NCI-H69 (cell line): Measurements from ENCODE around the gene G0S2.
"Not testable (repeated sequence)": the region's sequence is repeated elsewhere in the genome, so short reads cannot be mapped to it uniquely, and the experiment has no call there.

Source experiments
- DNase-seq: peaks from one replicate; lab custom pipeline; 2025; lab: John Stamatoyannopoulos, UW

The G0S2 gene

GRCh38 chr1:209678981-209679539, 3.8 kb downstream of the G0S2 start:
- no peak for DNase-seq

- DNase-seq: no peak
Measured at GRCh38 chr1:209685821-209686220, 10.6 kb downstream of the G0S2 start.

- DNase-seq: no peak
Measured at GRCh38 chr1:209686322-209686721, 11.1 kb downstream of the G0S2 start.

- no peak for DNase-seq
Measured at GRCh38 chr1:209688746-209689234, 13.6 kb downstream of the G0S2 start.

- DNase-seq: peak; percentile 38
Measured at GRCh38 chr1:209689477-209689876, 14.3 kb downstream of the G0S2 start.

GRCh38 chr1:209691237-209691636, 16.0 kb downstream of the G0S2 start:
- no peak for DNase-seq

- no peak for DNase-seq
Measured at GRCh38 chr1:209692296-209692695, 17.1 kb downstream of the G0S2 start.

- DNase-seq: peak; percentile 78
Measured at GRCh38 chr1:209692745-209693504, 17.7 kb downstream of the G0S2 start.

- no peak for DNase-seq
Measured at GRCh38 chr1:209696673-209697072, 21.5 kb downstream of the G0S2 start.

- no peak for DNase-seq
Measured at GRCh38 chr1:209697126-209697525, 21.9 kb downstream of the G0S2 start.

GRCh38 chr1:209700686-209701085, 25.5 kb downstream of the G0S2 start:
- not testable (repeated sequence) for DNase-seq

- DNase-seq: no peak
Measured at GRCh38 chr1:209702832-209703231, 27.6 kb downstream of the G0S2 start.

- no peak for DNase-seq
Measured at GRCh38 chr1:209703834-209704504, 28.8 kb downstream of the G0S2 start.

GRCh38 chr1:209704584-209704983, 29.4 kb downstream of the G0S2 start, which contains the start of gene HSD11B1:
HSD11B1 (plus strand) TSS chr1:209704846; CDS start chr1:209704943, 97 bp downstream.
- no peak for DNase-seq

GRCh38 chr1:209705033-209705598, 29.9 kb downstream of the G0S2 start:
- no peak for DNase-seq

- DNase-seq: no peak
Measured at GRCh38 chr1:209706622-209707021, 31.4 kb downstream of the G0S2 start.

- DNase-seq: no peak
Measured at GRCh38 chr1:209707308-209707707, 32.1 kb downstream of the G0S2 start.

GRCh38 chr1:209708297-209708696, 33.1 kb downstream of the G0S2 start:
- DNase-seq: no peak

GRCh38 chr1:209710093-209710492, 34.9 kb downstream of the G0S2 start:
- DNase-seq: no peak

GRCh38 chr1:209710847-209711246, 35.6 kb downstream of the G0S2 start:
- no peak for DNase-seq

GRCh38 chr1:209714338-209714737, 39.1 kb downstream of the G0S2 start:
- no peak for DNase-seq

GRCh38 chr1:209715314-209715713, 40.1 kb downstream of the G0S2 start:
- DNase-seq: no peak

GRCh38 chr1:209717818-209718217, 42.6 kb downstream of the G0S2 start:
- no peak for DNase-seq
